ENCODE results near the gene DMAC1.

DMAC1 gene

GRCh38 chr9:7782400-7783120 is 17.0 kb downstream of the DMAC1 start:
- no peak for DNase-seq

- DNase-seq, result peak; percentile 72
Measured at GRCh38 chr9:7780261-7780988, 19.2 kb downstream of the DMAC1 start.

- DNase-seq, result no peak
Measured at GRCh38 chr9:7778851-7779600, 20.6 kb downstream of the DMAC1 start.

GRCh38 chr9:7777771-7778170 is 21.8 kb downstream of the DMAC1 start:
- DNase-seq, result no peak

- DNase-seq, result no peak
Measured at GRCh38 chr9:7770111-7770510, 29.5 kb downstream of the DMAC1 start.

GRCh38 chr9:7762600-7762999 is 37.0 kb downstream of the DMAC1 start:
- no peak for DNase-seq

- no peak for DNase-seq
Measured at GRCh38 chr9:7760014-7760415, 39.6 kb downstream of the DMAC1 start.

- peak; percentile 2 for DNase-seq
Measured at GRCh38 chr9:7756088-7756487, 43.5 kb downstream of the DMAC1 start.

GRCh38 chr9:7752481-7752880 is 47.1 kb downstream of the DMAC1 start:
- no peak for DNase-seq
